Spleen (tissue), 7 donors: ENCODE data around the gene SPATA1.

ENCODE experiments used
- CTCF ChIP-seq, 11 experiments: fragments of 200-600 bp in 7 of 11; fragments of 450-650 bp in 4 of 11; sonication (generic) in 4 of 11; IDR thresholded peaks in 8 of 11; conservative IDR thresholded peaks in 3 of 11; 1 replicate in 7 of 11; 2 replicates in 4 of 11; pipeline versions ENCODE4 v1.4.0 to v1.8.0; 2016 to 2021; ENCODE audit warnings: antibody characterized with exemption in 11 of 11, inconsistent platforms in 4 of 11, mild to moderate bottlenecking in 1 of 11
- POLR2AphosphoS5 ChIP-seq, 3 donors: sonication (generic); formaldehyde crosslinking; IDR thresholded peaks; one replicate each; pipeline ENCODE4 v1.5.1; 2017; ENCODE audit warnings: antibody characterized with exemption in 3 of 3
- donor health status: DM: no; HTN: no; CAD: no; lungs with moderate emphysema.
- donor health status: DM: no; HTN: no; CAD: no.
- donor health status: DM: no; HTN: no; CAD: no.

GRCh38 chr1:84583648-84584047 is 77.5 kb downstream of the SPATA1 start:
- TF ChIP-seq CTCF (IDR thresholded peaks at IDR 0.05 in 8 of 11, conservative IDR thresholded peaks at IDR 0.05 in 3 of 11) (no peak), POLR2AphosphoS5 (IDR thresholded peaks at IDR 0.05) (no peak)
